Activated naive CD8-positive, alpha-beta T cell treated with anti-CD3 and anti-CD28 coated beads, Interleukin-2, amount 50 U/mL, for 24 hours (primary cell): ENCODE measurements around the gene ARPC4.
A peak's percentile ranks its signal among the peaks of the same experiment; 100 is the strongest.
"Not testable (repeated sequence)": the region's sequence is repeated elsewhere in the genome, so short reads cannot be mapped to it uniquely, and the experiment has no call there.

Experiments
- ATAC-seq: fragments of 150-1000 bp; cut with Tn5 transposase; one replicate; pipeline ENCODE4 v1.10.0; 2021
- DNase-seq: peaks from one replicate; pipeline ENCODE4 v3.0.0; 2021
- H3K27ac Mint-ChIP-seq: one replicate; pipeline ENCODE4 v1.8.0; 2021; ENCODE audit warnings: mild to moderate bottlenecking, mixed read lengths
- H3K27me3 Mint-ChIP-seq: one replicate; pipeline ENCODE4 v1.8.0; 2021; ENCODE audit warnings: mixed read lengths
- H3K36me3 Mint-ChIP-seq: one replicate; pipeline ENCODE4 v1.8.0; 2021; ENCODE audit warnings: low read depth, mixed read lengths
- H3K4me1 Mint-ChIP-seq: one replicate; pipeline ENCODE4 v1.8.0; 2021; ENCODE audit warnings: mixed read lengths
- H3K4me3 Mint-ChIP-seq: one replicate; pipeline ENCODE4 v1.8.0; 2021; ENCODE audit warnings: mild to moderate bottlenecking, moderate library complexity, mixed read lengths
- H3K9me3 Mint-ChIP-seq: one replicate; pipeline ENCODE4 v1.8.0; 2021; ENCODE audit warnings: mixed read lengths

Gene ARPC4

DNA sequence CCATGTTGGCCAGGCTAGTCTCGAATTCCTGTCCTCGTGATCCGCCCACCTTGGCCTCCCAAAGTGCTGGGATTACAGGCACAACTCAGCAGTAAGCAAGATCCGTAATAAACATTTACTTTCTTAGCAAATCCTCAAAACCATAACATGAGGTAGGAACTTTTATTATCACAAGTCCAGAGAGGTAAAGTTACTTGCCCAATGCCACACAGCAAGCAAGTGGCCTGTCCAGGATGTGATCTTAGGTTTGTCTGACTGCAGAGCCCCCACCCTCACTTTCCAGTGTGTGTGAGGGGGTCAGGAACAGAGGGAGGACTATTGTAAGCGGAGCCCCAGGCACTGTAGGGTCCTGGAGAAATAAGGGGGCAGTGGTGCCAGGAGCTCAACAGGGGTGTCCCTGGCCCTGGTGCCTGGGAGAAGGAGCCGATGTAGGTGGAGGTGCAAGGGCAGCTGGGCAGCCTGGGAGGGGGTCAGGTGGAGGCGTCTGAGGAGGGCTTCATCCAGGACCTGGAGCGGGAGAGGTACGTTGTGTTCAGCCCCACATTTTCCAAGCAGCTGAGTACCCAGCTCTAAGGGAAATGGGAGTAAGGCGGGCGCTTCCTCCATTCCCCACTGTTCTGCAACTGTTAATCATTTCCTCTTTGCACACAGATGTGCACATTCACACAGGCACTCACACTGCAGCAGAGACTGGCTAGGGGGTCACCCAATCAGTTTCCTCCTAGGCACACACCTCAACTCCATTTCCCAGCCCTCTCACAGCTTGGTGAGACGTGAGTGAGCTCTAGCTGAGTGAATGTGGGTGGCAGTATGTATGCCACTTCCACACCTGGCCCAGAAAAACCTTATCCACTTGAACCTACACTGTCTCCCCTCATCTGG lies 45.1 kb downstream of the ARPC4 start:
- H3K27ac Mint-ChIP-seq = no peak overlapping the region
- no peaks in the 10 kb centered on the region for H3K9me3 Mint-ChIP-seq
- ATAC-seq (no peak), DNase-seq (no peak)
- no peak overlapping the region for H3K4me3 Mint-ChIP-seq
- H3K36me3 Mint-ChIP-seq = peaks cover 32% of the 10 kb centered on the region
- H3K27me3 Mint-ChIP-seq = no peaks in the 10 kb centered on the region
- H3K4me1 Mint-ChIP-seq = peaks cover 11% of the 10 kb centered on the region

DNA sequence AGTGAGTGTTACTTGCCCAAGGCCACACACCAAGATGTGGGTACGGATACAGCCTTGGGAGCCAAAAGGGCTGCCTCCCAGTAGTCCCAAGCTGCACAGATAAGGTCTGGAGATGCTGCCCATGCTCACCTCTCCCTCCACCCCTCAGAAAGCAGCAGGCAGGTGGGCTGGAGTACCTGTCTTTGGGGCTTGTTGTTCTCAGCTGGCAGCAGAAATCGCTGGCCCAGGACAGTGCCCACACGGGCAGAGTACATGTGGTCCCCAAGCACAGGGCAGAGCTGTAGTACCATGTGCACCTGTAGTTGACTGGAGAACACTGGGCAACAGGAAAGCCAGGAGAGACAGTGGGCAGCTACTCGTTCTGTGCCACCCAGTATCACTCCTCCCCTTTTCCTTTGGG lies 46.0 kb downstream of the ARPC4 start:
- Mint-ChIP-seq H3K9me3 (no peaks in the 10 kb centered on the region), H3K4me1 (peaks cover 16% of the 10 kb centered on the region), H3K4me3 (no peak overlapping the region), H3K27me3 (no peaks in the 10 kb centered on the region), H3K36me3 (peaks cover 28% of the 10 kb centered on the region), H3K27ac (no peak overlapping the region)
- no peak for DNase-seq
- no peak for ATAC-seq

DNA sequence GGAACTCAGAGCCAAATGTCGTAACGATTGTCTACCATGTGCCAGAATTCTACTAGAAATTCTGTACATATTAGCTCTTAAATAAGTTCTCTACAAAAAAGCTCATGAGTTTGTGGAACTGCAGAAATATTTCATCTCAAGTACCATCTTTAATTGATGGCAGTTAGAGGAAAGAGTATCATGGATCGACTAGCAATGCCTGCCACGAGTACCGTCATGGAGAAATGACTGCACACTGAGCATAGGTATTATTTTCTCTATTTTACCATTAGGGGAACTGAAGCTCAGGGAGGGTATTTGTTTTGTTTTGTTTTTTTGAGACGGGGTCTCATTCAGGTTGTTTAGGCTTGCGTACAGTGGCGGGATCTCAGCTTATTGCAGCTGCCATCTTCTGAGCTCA lies 48.1 kb downstream of the ARPC4 start:
- H3K27ac Mint-ChIP-seq = no peak overlapping the region
- no peak overlapping the region for H3K4me3 Mint-ChIP-seq
- ATAC-seq = no peak
- no peak for DNase-seq
- peaks cover 28% of the 10 kb centered on the region for H3K4me1 Mint-ChIP-seq
- peaks cover 19% of the 10 kb centered on the region for H3K36me3 Mint-ChIP-seq
- H3K27me3 Mint-ChIP-seq = no peaks in the 10 kb centered on the region
- H3K9me3 Mint-ChIP-seq = no peaks in the 10 kb centered on the region

DNA sequence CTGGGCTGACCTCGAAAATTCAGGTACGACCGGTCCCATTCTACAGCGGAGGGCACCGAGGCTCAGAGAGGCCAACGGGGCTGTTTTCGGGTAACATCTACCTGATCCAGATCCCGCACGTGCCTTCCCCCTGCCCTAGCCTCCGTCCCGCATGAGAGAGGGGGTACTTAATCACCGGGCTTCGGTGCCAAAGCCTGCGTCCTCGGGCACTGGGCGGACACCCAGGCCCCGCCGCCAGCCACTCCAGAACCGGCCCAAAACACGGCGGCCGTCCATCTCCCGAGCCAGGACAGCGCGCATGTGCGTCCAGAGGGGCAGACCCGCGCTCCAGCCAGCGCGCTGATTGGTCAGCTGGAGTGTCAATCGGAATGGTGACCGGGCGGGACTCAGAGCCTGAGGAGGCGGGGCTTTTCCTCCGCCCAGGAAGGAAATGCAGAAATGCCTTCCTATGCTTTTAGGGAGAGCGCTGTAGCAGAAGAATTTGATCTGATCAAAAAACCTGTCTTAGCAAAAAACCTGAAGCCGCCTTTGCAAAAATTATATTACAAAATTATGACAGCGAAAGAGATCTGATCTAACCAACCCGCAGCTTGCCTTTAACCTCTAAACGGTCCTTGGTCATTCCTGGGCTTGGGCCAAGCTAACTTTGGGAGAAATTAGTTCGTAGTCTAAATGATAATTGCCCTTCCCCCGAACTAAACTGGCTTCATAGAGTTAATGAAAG lies 51.0 kb downstream of the ARPC4 start, which contains the start of gene RPUSD3:
TSS of gene RPUSD3 (minus strand) at position 294 of the 724 bp plus-strand sequence. CDS start at position 276, 18 bp downstream.
- ATAC-seq = peak; percentile 97
- DNase-seq = peak; percentile 99
- Mint-ChIP-seq H3K27ac (peak within 1 kb of the TSS; percentile 80), H3K9me3 (no peaks in the 10 kb centered on the region), H3K27me3 (no peaks in the 10 kb centered on the region), H3K36me3 (peaks cover 14% of the 10 kb centered on the region), H3K4me1 (peaks cover 28% of the 10 kb centered on the region), H3K4me3 (peak within 1 kb of the TSS; percentile 96)

DNA sequence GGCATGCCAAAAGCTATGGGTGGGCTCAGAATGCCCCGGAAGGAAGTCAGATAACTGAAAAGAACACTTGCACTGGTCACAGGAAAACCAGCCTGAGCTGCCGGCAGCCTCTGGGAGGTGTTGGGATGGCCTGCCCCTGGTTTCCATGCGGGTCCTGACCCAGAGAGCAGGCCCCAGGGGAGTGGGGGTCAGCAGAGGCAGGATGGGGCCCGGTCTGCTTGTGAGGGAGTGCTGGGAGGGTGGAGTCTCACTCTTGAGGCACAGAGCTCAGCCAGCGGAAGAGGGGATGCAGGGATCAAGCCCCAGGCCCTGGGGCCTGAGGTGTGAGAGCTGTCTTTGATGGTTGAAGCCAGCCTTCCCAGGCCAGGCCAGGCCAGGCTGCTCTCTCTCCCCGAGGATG lies 53.3 kb downstream of the ARPC4 start:
- no peak overlapping the region for H3K27ac Mint-ChIP-seq
- no peak overlapping the region for H3K4me3 Mint-ChIP-seq
- no peaks in the 10 kb centered on the region for H3K27me3 Mint-ChIP-seq
- ATAC-seq (no peak), DNase-seq (no peak)
- H3K4me1 Mint-ChIP-seq = peaks cover 28% of the 10 kb centered on the region
- no peaks in the 10 kb centered on the region for H3K9me3 Mint-ChIP-seq
- peaks cover 12% of the 10 kb centered on the region for H3K36me3 Mint-ChIP-seq

DNA sequence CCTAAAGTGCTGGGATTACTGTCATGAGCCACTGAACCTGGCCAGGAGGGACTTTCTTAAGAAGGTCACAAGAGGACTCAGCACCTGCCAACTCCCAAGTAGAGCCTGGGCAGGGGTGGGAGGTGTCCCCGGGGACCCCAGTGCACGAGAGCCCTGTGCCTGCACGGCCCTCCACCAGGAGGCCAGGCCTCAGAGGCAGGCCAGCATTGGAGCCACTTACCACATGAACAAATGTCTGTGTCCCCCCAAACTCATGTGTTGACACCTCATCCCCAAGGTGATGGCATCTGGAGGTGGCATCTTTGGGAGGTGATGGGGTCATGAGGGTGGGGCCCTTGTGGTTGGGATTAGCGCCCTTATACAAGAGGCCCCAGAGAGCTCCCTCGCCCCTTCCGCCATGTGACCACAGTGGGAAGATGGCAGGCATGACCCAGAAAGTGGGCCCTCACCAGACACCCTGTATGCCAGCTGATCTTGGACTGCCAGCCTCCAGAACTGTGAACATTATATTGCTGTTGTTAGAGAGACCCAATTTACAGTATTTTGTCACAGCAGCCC lies 54.1 kb downstream of the ARPC4 start:
- DNase-seq (no peak), ATAC-seq (no peak)
- Mint-ChIP-seq H3K27ac (no peak overlapping the region), H3K4me3 (no peak overlapping the region), H3K36me3 (peaks cover 5% of the 10 kb centered on the region), H3K4me1 (peaks cover 25% of the 10 kb centered on the region), H3K9me3 (no peaks in the 10 kb centered on the region), H3K27me3 (no peaks in the 10 kb centered on the region)

DNA sequence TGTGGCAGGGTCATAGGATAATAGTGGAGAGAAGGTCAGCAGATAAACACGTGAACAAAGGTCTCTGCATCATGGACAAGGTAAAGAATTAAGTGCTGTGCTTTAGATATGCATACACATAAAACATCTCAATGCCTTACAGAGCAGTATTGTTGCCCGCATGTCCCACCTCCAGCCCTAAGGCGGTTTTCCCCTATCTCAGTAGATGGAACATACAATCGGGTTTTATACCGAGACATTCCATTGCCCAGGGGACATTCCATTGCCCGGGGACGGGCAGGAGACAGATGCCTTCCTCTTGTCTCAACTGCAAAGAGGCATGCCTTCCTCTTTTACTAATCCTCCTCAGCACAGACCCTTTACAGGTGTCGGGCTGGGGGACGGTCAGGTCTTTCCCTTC lies 55.0 kb downstream of the ARPC4 start:
- not testable (repeated sequence) for H3K27ac Mint-ChIP-seq, H3K9me3 Mint-ChIP-seq, DNase-seq, H3K4me3 Mint-ChIP-seq, ATAC-seq, H3K27me3 Mint-ChIP-seq, H3K36me3 Mint-ChIP-seq
- peaks cover 18% of the 10 kb centered on the region for H3K4me1 Mint-ChIP-seq

DNA sequence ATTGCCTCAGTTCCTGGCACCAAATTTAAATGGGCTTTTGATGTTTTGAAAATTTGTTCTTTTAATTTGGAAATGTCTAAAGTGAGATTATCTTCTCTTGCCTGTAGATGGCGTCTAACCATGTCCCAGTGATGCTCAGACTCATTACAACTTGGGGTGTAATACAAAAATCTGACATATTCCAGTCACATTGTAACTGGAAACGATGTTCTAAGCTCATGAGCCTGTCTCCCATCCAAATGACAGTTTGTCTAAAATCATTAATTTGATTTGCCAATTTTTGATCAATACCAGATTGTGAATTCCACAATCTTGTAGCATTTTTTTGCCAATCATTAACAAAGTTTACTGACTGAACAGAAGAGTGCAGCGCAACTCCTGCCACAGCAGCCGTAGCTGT lies 56.0 kb downstream of the ARPC4 start:
- H3K27ac Mint-ChIP-seq, H3K4me3 Mint-ChIP-seq, DNase-seq, H3K9me3 Mint-ChIP-seq, H3K27me3 Mint-ChIP-seq, H3K36me3 Mint-ChIP-seq, ATAC-seq: not testable (repeated sequence)
- H3K4me1 Mint-ChIP-seq = peaks cover 12% of the 10 kb centered on the region

DNA sequence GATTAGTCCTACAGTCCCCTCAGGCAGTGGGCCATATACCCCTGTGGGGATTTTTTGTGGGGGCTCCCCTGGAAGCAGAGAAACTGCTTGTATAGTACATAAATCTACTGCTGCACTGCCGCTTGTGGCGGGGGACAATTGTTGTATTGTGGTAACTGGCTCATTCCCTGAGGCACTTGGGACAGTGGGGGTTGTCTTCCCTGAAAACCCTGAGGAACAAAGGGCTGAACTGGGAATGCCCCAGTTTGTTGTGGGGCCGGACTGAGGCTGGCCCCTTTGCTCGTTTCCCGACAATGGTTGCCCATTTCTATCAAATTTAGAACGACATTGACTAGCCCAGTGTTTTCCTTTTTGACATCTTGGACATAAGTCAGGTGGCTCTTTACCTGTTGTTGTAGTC lies 58.5 kb downstream of the ARPC4 start:
- not testable (repeated sequence) for ATAC-seq, H3K9me3 Mint-ChIP-seq, H3K27me3 Mint-ChIP-seq, H3K4me3 Mint-ChIP-seq, DNase-seq, H3K4me1 Mint-ChIP-seq, H3K36me3 Mint-ChIP-seq, H3K27ac Mint-ChIP-seq

DNA sequence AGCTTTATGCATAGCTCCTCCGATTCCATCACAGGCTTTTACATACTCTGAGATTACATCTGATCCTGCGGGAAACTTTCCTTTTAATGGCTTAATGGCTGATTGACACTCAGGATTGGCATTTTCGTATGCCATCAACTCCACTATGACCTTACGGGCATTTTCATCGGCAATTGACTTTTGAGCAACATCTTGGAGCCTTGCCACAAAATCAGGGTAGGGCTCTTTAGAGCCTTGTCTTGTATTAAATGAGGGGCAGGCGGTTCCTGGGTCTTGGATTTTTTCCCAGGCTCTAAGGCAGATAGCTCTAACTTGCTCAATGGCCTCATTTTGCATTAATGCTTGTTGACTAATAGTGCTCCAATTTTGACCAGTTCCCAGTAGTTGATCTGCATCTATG lies 59.0 kb downstream of the ARPC4 start:
- not testable (repeated sequence) for ATAC-seq, H3K27ac Mint-ChIP-seq, H3K4me3 Mint-ChIP-seq, H3K4me1 Mint-ChIP-seq, H3K27me3 Mint-ChIP-seq, H3K9me3 Mint-ChIP-seq, H3K36me3 Mint-ChIP-seq, DNase-seq

DNA sequence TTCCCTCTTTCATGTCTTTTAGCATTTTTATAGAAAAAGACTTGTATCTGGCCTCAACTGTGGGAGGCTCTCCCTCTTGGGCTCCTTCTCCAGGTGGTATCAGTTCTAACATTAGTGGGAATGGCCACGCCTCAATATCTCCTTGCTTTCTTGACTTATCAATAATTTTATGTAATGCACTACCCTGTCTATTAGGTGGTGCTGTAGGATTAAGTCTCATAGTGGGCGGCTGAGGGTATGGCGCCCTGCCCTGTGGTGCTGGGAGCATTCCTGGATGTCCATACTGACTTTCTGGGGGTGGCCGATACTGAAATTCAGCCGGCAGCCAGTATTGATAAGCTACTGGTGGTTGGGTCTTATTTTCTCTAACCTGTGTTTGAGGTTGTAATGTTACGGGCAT lies 59.6 kb downstream of the ARPC4 start:
- Mint-ChIP-seq H3K4me1 (no peaks in the 10 kb centered on the region), H3K9me3 (no peaks in the 10 kb centered on the region), H3K4me3 (no peak overlapping the region), H3K36me3 (no peaks in the 10 kb centered on the region), H3K27ac (no peak overlapping the region), H3K27me3 (no peaks in the 10 kb centered on the region)
- ATAC-seq (no peak), DNase-seq (no peak)

DNA sequence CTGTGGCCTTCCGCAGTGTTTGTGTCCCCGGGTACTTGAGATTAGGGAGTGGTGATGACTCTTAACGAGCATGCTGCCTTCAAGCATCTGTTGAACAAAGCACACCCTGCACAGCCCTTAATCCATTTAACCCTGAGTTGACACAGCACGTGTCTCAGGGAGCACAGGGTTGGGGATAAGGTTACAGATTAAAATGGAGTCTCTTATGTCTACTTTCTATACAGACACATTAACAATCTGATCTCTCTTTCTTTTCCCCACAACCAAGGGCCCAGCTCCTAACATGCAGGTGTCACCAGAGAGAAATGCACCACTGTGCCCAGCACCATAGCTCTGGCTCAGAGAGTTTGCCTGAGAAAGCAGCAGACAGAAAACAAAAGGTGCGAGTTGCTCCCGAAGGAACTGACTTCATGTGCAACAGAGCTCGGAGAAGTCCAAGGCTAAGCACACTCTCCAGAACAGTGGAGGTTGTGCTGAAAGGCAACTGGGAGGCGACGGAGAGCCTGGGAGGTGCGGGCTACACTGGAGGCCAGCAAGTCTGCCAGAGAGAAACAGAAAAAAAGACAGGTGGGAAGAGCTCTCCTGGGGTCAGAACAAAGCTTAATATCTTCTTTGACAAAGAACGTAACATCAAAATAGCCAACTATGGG lies 61.5 kb downstream of the ARPC4 start:
- not testable (repeated sequence) for H3K27ac Mint-ChIP-seq, H3K4me3 Mint-ChIP-seq, H3K36me3 Mint-ChIP-seq, H3K9me3 Mint-ChIP-seq, DNase-seq, H3K4me1 Mint-ChIP-seq, ATAC-seq, H3K27me3 Mint-ChIP-seq

DNA sequence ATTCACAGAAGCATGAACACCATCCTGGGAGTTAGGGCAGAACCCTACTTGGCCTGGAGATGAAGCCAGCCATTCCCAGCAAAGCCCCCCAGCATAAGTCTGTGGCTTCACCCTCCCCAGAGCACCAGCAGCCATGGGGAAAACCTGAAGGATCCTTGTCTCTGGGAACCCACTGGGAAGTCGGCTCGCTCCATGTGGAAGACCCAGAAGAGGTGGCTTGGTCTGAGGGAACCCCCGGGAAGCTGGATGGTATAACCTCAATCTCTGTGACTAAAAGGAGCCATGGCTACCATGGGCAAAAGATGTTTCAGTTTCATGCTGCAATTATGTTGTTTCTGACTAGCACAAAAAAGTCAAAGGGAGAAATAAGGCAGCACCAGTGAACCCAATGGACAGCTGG lies 62.7 kb downstream of the ARPC4 start:
- Mint-ChIP-seq H3K4me3 (no peak overlapping the region), H3K9me3 (no peaks in the 10 kb centered on the region)

More for the DNA sequence above, 62.7 kb downstream of the ARPC4 start:
- H3K36me3 Mint-ChIP-seq = no peaks in the 10 kb centered on the region
- no peak for DNase-seq
- H3K27me3 Mint-ChIP-seq = no peaks in the 10 kb centered on the region
- ATAC-seq = no peak
- no peaks in the 10 kb centered on the region for H3K4me1 Mint-ChIP-seq
- no peak overlapping the region for H3K27ac Mint-ChIP-seq
